Measurements from ENCODE around the gene FFAR1.

DNA sequence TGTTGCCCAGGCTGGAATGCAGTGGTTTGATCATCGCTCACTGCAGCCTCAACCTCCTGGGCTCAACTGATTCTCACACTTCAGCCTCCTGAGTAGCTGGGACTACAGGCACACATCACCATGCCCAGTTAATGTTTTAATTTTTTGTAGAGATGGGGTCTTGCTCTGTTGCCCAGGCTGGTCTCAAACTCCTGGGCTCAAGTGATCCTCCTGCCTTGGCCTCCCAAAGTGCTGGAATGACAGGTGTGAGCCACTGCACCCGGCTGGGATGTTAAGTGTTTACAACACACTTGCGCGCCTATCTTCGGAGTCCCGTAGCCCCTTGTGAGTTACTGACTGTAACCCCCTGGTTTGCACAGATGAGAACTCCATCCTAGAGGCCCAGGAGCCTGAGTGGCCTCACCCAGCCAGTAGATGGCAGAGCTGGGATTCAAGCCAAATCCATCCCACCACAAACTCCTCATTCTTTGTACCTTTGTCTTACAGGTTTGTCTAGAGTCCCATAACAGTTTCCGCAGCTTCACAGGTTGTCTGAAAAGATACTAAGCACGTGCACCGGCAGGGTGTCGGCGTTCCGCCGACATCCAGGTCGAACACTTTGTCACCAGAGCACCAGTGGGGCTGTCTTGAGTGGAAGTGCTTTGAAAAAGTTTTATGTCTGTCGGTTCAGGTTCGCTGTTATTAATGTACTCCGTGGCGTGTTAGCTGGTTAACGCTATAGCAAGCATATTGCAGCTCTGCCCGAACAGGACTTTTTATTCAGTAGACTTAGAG is 41.0 kb upstream of the FFAR1 start:
- TF ChIP-seq SP1 (IDR thresholded peaks at IDR 0.05) (no peak), NFRKB (IDR thresholded peaks at IDR 0.05) (no peak), TARDBP (IDR thresholded peaks at IDR 0.05) (no peak), FOXA1 (IDR thresholded peaks at IDR 0.05) (no peak), ZNF384 (IDR thresholded peaks at IDR 0.05) (no peak), SUZ12 (IDR thresholded peaks at IDR 0.05) (no peak), ELF4 (IDR thresholded peaks at IDR 0.05) (no peak), ARNT (IDR thresholded peaks at IDR 0.05) (no peak), FOXM1 (IDR thresholded peaks at IDR 0.05; ENCODE audit: borderline replicate concordance) (no peak), BHLHE40 (IDR thresholded peaks at IDR 0.05; ENCODE audit: borderline replicate concordance) (no peak)
- TF ChIP-seq, protein P1, sequence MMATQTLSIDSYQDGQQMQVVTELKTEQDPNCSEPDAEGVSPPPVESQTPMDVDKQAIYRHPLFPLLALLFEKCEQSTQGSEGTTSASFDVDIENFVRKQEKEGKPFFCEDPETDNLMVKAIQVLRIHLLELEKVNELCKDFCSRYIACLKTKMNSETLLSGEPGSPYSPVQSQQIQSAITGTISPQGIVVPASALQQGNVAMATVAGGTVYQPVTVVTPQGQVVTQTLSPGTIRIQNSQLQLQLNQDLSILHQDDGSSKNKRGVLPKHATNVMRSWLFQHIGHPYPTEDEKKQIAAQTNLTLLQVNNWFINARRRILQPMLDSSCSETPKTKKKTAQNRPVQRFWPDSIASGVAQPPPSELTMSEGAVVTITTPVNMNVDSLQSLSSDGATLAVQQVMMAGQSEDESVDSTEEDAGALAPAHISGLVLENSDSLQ (IDR thresholded peaks at IDR 0.05) = no peak
